CD4-positive, CD25-positive, alpha-beta regulatory T cell (primary cell): Measurements from ENCODE around the gene MESD. TPM values are rescaled to one million over a fixed set of nuclear protein-coding genes. Genes with fewer than 3 reads are reported as not detected.

ENCODE experiments used
- ATAC-seq, 2 donors: fragments of 150-1000 bp; cut with Tn5 transposase; one replicate each; pipeline ENCODE4 v1.10.0; 2021; ENCODE audit warnings: low read depth in 2 of 2, moderate number of reproducible peaks in 2 of 2, moderate library complexity in 1 of 2
- DNase-seq, 3 donors: peaks; one replicate each; pipeline versions ENCODE4 v3.0.0 to v3.0.0-alpha.2; 2012 to 2022; ENCODE audit warnings: mixed read lengths in 1 of 3
- H3K27ac ChIP-seq: one replicate; pipeline ENCODE4 v1.7.0; 2013; ENCODE audit warnings: mild to moderate bottlenecking, low read length; ENCODE audit not compliant: insufficient read depth, poor library complexity, severe bottlenecking
- H3K27me3 ChIP-seq: one replicate; pipeline ENCODE4 v1.7.0; 2013; ENCODE audit warnings: low read length; ENCODE audit not compliant: control insufficient read depth, insufficient read depth
- H3K36me3 ChIP-seq: one replicate; pipeline ENCODE4 v1.7.0; 2013; ENCODE audit warnings: mild to moderate bottlenecking, low read length, moderate library complexity; ENCODE audit not compliant: control insufficient read depth, insufficient read depth
- H3K4me1 ChIP-seq: 2 replicates; pipeline ENCODE4 v1.7.0; 2013; ENCODE audit warnings: mild to moderate bottlenecking, low read length; ENCODE audit not compliant: insufficient read depth, control insufficient read depth, poor library complexity, severe bottlenecking
- H3K4me3 ChIP-seq: one replicate; pipeline ENCODE4 v1.7.0; 2013; ENCODE audit warnings: low read depth, mild to moderate bottlenecking, low read length, moderate library complexity
- H3K9me3 ChIP-seq, 2 experiments: 1 replicate in 1 of 2; 2 replicates in 1 of 2; pipeline ENCODE4 v1.7.0; 2013; ENCODE audit warnings: low read length in 2 of 2, mild to moderate bottlenecking in 1 of 2, moderate library complexity in 1 of 2; ENCODE audit not compliant: control insufficient read depth in 2 of 2
- H3K27ac Mint-ChIP-seq, 3 donors: one replicate each; pipeline ENCODE4 v1.8.0; 2020 to 2022; ENCODE audit warnings: mild to moderate bottlenecking in 3 of 3, mixed read lengths in 3 of 3, moderate library complexity in 2 of 3
- H3K27me3 Mint-ChIP-seq: one replicate; pipeline ENCODE4 v1.8.0; 2022; ENCODE audit warnings: mild to moderate bottlenecking, mixed read lengths
- H3K36me3 Mint-ChIP-seq: one replicate; pipeline ENCODE4 v1.8.0; 2020; ENCODE audit warnings: mixed read lengths
- H3K4me1 Mint-ChIP-seq, 4 donors: one replicate each; pipeline ENCODE4 v1.8.0; 2020 to 2022; ENCODE audit warnings: mixed read lengths in 4 of 4, mild to moderate bottlenecking in 1 of 4
- H3K4me3 Mint-ChIP-seq, 4 donors: one replicate each; pipeline ENCODE4 v1.8.0; 2020 to 2022; ENCODE audit warnings: mild to moderate bottlenecking in 4 of 4, mixed read lengths in 4 of 4, moderate library complexity in 3 of 4
- H3K9me3 Mint-ChIP-seq, 7 donors: one replicate each; pipeline ENCODE4 v1.8.0; 2020 to 2022; ENCODE audit warnings: mixed read lengths in 7 of 7, mild to moderate bottlenecking in 3 of 7, moderate library complexity in 2 of 7
- polyA plus RNA-seq, 4 donors: library from polyadenylated mRNA; unstranded; fragments of 300-500 nt; fragmentation: Illumina TruSeq; gene quantifications; one replicate each; pipeline ENCODE4 v1.2.3, GENCODE V29; 2021
- total RNA-seq: library from RNA; stranded (reverse); gene quantifications from one replicate; pipeline ENCODE4 v1.2.3, GENCODE V29; 2022

Gene MESD
- total and polyA plus RNA-seq, 5 donors from 2014 or later: 18.4 to 34.1 (median 29.7) TPM

DNA sequence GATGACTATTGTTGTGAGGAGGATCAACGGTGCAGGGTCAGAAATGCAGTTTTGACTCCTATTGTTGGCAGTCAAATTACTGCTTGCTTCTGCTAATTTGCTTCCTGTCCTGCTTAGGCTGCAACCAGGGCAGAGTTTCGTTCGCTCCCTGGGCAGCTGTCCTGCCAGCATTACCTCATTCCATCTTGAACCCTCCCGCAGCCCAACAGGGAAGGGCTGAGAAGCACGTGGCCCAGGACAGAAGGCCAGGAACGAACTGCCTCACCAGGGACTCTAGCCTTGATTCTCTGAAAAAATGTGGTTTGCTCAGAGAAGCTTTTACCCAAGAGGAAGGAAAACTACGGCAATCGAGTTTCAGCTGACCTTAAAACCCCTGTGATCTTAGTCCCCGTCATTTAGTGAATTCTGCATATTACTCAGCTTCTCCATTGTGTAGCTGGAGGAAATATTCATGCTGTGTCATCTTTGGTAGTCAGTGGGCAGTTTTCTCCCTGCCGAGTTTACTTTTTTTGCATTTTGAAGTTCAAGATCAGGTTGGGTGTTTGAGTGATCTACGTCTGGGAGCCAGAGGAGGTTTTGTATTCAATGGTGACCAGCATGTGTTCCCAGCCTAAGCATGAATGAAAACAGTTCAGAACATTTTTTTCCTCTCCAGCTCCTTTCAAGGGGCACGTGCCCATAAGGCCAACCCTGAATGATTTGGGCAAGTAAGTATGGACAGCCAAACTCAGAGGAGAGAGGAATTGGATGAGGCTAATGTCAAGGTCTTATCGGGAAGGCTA, 34.1 kb upstream of the MESD start:
- Histone ChIP-seq H3K4me1 (peaks cover 10% of the 10 kb centered on the region), H3K27me3 (no peaks in the 10 kb centered on the region), H3K9me3 (no peaks in the 10 kb centered on the region), H3K36me3 (no peaks in the 10 kb centered on the region), H3K27ac (no peak overlapping the region), H3K4me3 (peak overlapping the region; percentile 62)
- Mint-ChIP-seq H3K9me3 (no peaks in the 10 kb centered on the region), H3K27ac (peak overlapping the region in 2 of 3 donors; percentile 59 to 88), H3K36me3 (no peaks in the 10 kb centered on the region), H3K4me1 (peaks cover 10 to 18% (median 17%) of the 10 kb centered on the region in 4 donors), H3K4me3 (peak overlapping the region in 2 of 4 donors; percentile 62 to 75), H3K27me3 (no peaks in the 10 kb centered on the region)
- peak; percentile 28 to 52 for ATAC-seq
- peak in 1 of 3 donors; percentile 78 for DNase-seq

DNA sequence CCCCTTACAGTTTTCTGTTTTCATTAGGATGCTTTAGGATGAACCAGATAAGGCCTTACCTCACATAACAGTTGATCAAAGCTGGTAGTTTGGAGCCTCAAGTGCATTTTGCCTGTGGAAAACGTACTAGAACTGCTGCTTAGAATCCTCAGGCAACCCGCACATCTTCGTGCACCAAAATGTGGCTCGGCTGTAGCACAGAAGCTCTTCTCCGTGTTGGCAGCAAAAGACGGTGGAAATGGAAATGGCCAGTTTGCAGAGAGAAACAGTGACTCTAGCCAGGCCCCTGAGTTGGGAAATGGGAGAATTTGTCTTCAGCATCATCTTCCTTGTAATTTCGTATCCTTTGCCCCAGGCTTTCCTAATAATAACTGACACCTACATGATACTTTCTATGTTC, 31.7 kb upstream of the MESD start:
- DNase-seq: no peak
- H3K4me3 Mint-ChIP-seq: no peak overlapping the region
- Histone ChIP-seq H3K27ac (no peak overlapping the region), H3K4me1 (peaks cover 10% of the 10 kb centered on the region), H3K36me3 (no peaks in the 10 kb centered on the region), H3K9me3 (no peaks in the 10 kb centered on the region), H3K4me3 (no peak overlapping the region), H3K27me3 (no peaks in the 10 kb centered on the region)
- peaks cover 15 to 21% (median 17%) of the 10 kb centered on the region in 4 donors for H3K4me1 Mint-ChIP-seq
- no peak overlapping the region for H3K27ac Mint-ChIP-seq
- no peaks in the 10 kb centered on the region for H3K36me3 Mint-ChIP-seq
- no peak for ATAC-seq
- no peaks in the 10 kb centered on the region for H3K27me3 Mint-ChIP-seq
- no peaks in the 10 kb centered on the region for H3K9me3 Mint-ChIP-seq

DNA sequence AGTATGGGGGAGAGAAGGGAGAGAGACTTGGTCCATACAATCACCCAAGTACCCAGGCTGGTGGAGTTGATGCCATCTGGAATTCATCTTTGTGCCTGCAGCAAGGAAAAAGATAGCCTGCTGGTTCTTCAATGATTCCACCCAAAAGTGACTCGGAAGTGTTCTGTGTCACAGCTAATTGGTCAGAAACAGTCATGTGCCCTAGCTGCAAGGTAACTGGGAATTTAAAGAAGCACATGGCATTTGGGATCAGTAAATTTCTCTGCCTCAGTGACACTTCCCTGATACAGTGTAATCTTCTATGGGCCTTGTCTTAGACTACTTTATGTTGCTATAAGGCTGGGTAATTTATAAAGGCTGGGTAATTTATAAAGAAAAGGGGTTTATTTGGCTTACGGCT, 28.6 kb upstream of the MESD start:
- H3K27ac Mint-ChIP-seq: peak overlapping the region in 1 of 3 donors; percentile 32
- Histone ChIP-seq H3K27ac (no peak overlapping the region), H3K4me1 (peaks cover 2% of the 10 kb centered on the region), H3K9me3 (no peaks in the 10 kb centered on the region), H3K27me3 (no peaks in the 10 kb centered on the region), H3K4me3 (no peak overlapping the region), H3K36me3 (no peaks in the 10 kb centered on the region)
- H3K9me3 Mint-ChIP-seq: no peaks in the 10 kb centered on the region
- ATAC-seq (no peak), DNase-seq (no peak)
- H3K36me3 Mint-ChIP-seq: peaks cover 4% of the 10 kb centered on the region
- no peaks in the 10 kb centered on the region for H3K27me3 Mint-ChIP-seq
- H3K4me3 Mint-ChIP-seq: no peak overlapping the region
- H3K4me1 Mint-ChIP-seq: peaks cover 0 to 16% (median 9%) of the 10 kb centered on the region in 4 donors

DNA sequence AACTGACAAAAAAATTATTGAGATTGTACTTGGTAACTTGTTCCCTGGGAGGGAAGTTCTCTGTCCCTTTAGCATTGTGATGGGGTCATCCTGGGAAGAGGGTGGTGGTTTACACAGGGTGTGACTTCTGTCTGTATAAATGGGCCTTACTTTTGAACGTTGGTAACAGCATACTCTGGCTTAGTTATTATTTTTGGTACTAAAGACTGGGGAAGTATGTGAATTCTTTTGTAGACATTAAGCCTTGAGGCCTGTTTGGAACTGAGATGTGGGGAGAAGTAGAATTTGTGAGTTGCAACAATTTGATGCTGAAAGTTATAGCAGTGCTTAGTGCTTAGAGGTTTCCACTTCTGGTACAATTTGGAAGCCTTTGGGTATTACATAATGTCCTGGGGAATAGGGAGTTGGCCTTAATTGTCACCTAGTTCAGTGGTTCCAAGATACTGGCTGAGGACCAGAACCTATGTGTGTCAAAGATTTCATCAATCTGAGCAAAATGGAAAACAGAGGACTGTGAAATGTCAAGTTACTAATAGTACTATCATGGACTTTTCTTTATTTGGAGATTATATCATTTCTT, 27.0 kb upstream of the MESD start:
- peak overlapping the region in 1 of 3 donors; percentile 52 for H3K27ac Mint-ChIP-seq

DNA sequence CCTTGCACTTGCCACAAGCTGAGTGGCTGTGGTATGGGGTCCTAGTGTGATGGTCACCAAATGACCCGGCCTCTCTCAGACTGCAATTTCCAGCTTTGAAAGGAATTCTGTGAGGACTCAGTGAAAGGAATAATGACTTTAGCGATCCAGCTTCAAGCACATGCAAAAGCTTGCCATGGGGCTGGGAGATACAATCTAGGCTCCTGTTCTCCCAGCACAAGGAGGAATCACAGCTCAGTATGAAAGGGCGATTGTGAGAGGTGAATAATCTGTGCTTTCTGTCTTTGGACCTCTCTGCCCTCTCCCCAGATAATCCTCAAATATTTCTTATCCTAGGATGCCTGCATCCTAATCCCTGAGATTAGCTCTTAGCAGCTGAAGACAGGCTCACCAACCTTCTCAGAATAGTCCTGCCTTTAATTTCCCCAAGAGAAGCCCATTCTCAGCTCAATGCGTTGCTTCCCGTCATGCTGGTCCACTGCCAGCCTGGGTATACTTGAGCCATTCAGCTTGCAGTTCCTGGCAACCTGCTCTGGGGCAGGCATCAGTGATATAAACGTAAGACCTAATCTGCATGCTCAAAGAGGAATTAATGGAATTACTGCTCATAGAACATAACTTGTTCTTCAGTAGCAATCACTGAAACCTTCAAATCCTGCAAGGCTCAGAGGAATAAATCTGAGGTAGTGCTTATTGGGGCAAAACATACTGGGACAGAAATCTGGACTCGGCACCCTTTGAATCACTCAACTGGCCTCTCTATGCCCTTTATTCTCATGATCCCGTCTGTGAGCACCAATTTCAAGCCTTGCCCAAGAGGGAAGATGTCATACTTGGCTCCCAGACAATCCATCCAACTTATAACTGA, 26.2 kb upstream of the MESD start:
- Histone ChIP-seq H3K9me3 (no peaks in the 10 kb centered on the region), H3K27me3 (no peaks in the 10 kb centered on the region), H3K27ac (no peak overlapping the region), H3K4me3 (no peak overlapping the region), H3K4me1 (no peaks in the 10 kb centered on the region), H3K36me3 (no peaks in the 10 kb centered on the region)
- Mint-ChIP-seq H3K9me3 (no peaks in the 10 kb centered on the region), H3K4me3 (no peak overlapping the region), H3K27ac (no peak overlapping the region), H3K36me3 (peaks cover 4% of the 10 kb centered on the region), H3K27me3 (no peaks in the 10 kb centered on the region), H3K4me1 (peaks cover 8 to 26% (median 13%) of the 10 kb centered on the region in 4 donors)
- DNase-seq (no peak), ATAC-seq (no peak)

More for the DNA sequence above, 27.0 kb upstream of the MESD start:
- H3K9me3 Mint-ChIP-seq: no peaks in the 10 kb centered on the region
- Histone ChIP-seq H3K36me3 (no peaks in the 10 kb centered on the region), H3K27ac (no peak overlapping the region), H3K4me3 (no peak overlapping the region), H3K4me1 (no peaks in the 10 kb centered on the region), H3K9me3 (no peaks in the 10 kb centered on the region), H3K27me3 (no peaks in the 10 kb centered on the region)
- DNase-seq: no peak
- no peak overlapping the region for H3K4me3 Mint-ChIP-seq
- H3K4me1 Mint-ChIP-seq: peaks cover 4 to 20% (median 10%) of the 10 kb centered on the region in 4 donors
- no peak for ATAC-seq
- H3K36me3 Mint-ChIP-seq: peaks cover 4% of the 10 kb centered on the region
- H3K27me3 Mint-ChIP-seq: no peaks in the 10 kb centered on the region

DNA sequence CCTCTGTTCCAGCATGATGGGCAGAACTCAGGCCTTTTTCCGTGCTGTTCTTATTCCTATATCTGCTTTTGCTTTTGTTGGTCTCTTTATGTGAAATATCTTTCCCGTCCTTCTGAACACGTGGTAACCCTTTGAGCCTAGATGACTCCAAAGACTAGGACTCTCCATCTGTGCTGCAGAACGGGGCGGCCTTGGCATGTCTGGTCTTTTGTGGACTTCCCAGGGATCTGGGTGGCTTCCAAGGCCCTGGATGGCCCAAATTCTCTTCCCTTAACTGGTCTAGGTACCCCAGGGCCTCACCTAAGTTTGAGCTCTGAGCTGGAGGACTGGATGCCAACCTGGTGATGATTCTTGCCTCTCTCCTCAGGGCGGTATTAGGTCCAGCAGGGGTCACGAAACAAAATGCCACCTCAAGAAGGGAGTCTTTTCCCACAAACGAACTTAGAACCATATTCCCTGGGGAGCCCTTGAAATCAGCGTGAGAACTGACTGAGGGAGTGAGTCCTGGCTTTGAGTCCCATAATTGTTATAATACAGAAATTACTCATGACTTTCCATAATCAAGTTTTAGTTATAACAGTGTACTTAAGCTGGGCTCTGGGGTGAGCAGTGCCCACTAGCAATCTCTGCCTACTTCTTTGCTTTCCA, 25.0 kb upstream of the MESD start:
- no peak for ATAC-seq
- H3K36me3 Mint-ChIP-seq: peaks cover 4% of the 10 kb centered on the region
- H3K27me3 Mint-ChIP-seq: no peaks in the 10 kb centered on the region
- H3K4me3 Mint-ChIP-seq: peak overlapping the region in 1 of 4 donors; percentile 22
- H3K9me3 Mint-ChIP-seq: no peaks in the 10 kb centered on the region
- peak overlapping the region in 2 of 3 donors; percentile 38 to 61 for H3K27ac Mint-ChIP-seq
- H3K36me3 ChIP-seq: no peaks in the 10 kb centered on the region
- no peaks in the 10 kb centered on the region for H3K4me1 ChIP-seq
- H3K4me1 Mint-ChIP-seq: peaks cover 19 to 34% (median 21%) of the 10 kb centered on the region in 4 donors
- H3K9me3 ChIP-seq: no peaks in the 10 kb centered on the region
- H3K27me3 ChIP-seq: no peaks in the 10 kb centered on the region
- no peak overlapping the region for H3K4me3 ChIP-seq
- H3K27ac ChIP-seq: no peak overlapping the region
- DNase-seq: no peak

DNA sequence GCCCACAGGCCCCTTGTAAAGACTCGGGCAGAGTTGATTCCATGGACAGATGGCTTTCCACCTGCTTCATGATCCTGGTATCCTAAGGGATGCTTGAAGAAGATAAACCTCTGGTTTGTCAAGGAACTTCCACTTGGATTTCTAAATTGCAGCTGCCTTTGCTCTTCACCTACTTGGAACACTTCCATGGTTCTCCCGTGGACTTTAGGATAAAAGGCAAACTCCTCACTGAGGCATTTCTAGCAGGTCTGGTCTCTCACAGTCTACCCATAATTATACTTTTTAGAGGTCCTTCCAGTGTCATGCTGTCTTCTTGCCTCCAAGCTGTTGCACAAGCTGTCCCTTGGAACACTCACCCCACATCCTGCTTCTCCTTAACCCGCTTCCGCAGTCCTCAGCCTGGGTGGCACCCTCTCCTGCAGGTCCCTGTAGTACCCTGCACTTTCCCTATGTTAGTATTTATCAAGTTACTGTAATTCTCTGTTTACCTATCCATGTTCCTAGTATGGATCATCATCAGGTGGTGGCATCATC, 23.8 kb upstream of the MESD start:
- Mint-ChIP-seq H3K4me3 (no peak overlapping the region), H3K27ac (no peak overlapping the region), H3K4me1 (peaks cover 23 to 38% (median 31%) of the 10 kb centered on the region in 4 donors), H3K36me3 (peaks cover 7% of the 10 kb centered on the region), H3K27me3 (no peaks in the 10 kb centered on the region), H3K9me3 (no peaks in the 10 kb centered on the region)
- DNase-seq (no peak), ATAC-seq (no peak)
- H3K4me3 ChIP-seq: no peak overlapping the region
- no peak overlapping the region for H3K27ac ChIP-seq
- no peaks in the 10 kb centered on the region for H3K9me3 ChIP-seq
- no peaks in the 10 kb centered on the region for H3K36me3 ChIP-seq
- no peaks in the 10 kb centered on the region for H3K27me3 ChIP-seq
- no peaks in the 10 kb centered on the region for H3K4me1 ChIP-seq
